Natural killer cell (primary cell): Measurements from ENCODE around the gene ZNF213. TPM values are rescaled to one million over a fixed set of nuclear protein-coding genes. Genes with fewer than 3 reads are reported as not detected.
A peak's percentile ranks its signal among the peaks of the same experiment; 100 is the strongest.

Source experiments
- ATAC-seq, 3 donors: fragments of 150-1000 bp in 2 of 3; fragments of 200-7000 bp in 1 of 3; cut with Tn5 transposase; 1 replicate in 1 of 3; 2 replicates in 2 of 3; pipeline ENCODE4 v1.10.0; 2021; ENCODE audit warnings: mild to moderate bottlenecking in 2 of 3, moderate library complexity in 2 of 3
- DNase-seq, 2 donors: peaks; one replicate each; pipeline versions ENCODE4 v3.0.0 to v3.0.0-alpha.2; 2013 to 2021; ENCODE audit warnings: mixed read lengths in 1 of 2
- H3K27ac ChIP-seq: one replicate; pipeline ENCODE4 v1.5.1; 2013; ENCODE audit warnings: mild to moderate bottlenecking, low read length
- H3K27me3 ChIP-seq: one replicate; pipeline ENCODE4 v1.6.1; 2013; ENCODE audit warnings: low read length; ENCODE audit not compliant: control insufficient read depth, insufficient read depth
- H3K36me3 ChIP-seq: one replicate; pipeline ENCODE4 v1.6.1; 2013; ENCODE audit warnings: low read length; ENCODE audit not compliant: control insufficient read depth, insufficient read depth
- H3K4me1 ChIP-seq: one replicate; pipeline ENCODE4 v1.6.1; 2013; ENCODE audit warnings: low read length; ENCODE audit not compliant: control insufficient read depth, insufficient read depth
- H3K4me3 ChIP-seq: one replicate; pipeline ENCODE4 v1.5.1; 2013; ENCODE audit warnings: low read length
- H3K9me3 ChIP-seq: one replicate; pipeline ENCODE4 v1.6.1; 2013; ENCODE audit warnings: low read length; ENCODE audit not compliant: control insufficient read depth, insufficient read depth
- H3K27ac Mint-ChIP-seq, 2 donors: one replicate each; pipeline ENCODE4 v1.8.0; 2022; ENCODE audit warnings: mild to moderate bottlenecking in 2 of 2, mixed read lengths in 2 of 2, moderate library complexity in 1 of 2
- H3K27me3 Mint-ChIP-seq, 2 donors: one replicate each; pipeline ENCODE4 v1.8.0; 2022; ENCODE audit warnings: low read depth in 2 of 2, mixed read lengths in 2 of 2
- H3K36me3 Mint-ChIP-seq: one replicate; pipeline ENCODE4 v1.8.0; 2022; ENCODE audit warnings: mixed read lengths
- H3K4me1 Mint-ChIP-seq, 2 donors: one replicate each; pipeline ENCODE4 v1.8.0; 2022; ENCODE audit warnings: mixed read lengths in 2 of 2
- H3K4me3 Mint-ChIP-seq: one replicate; pipeline ENCODE4 v1.8.0; 2022; ENCODE audit warnings: mild to moderate bottlenecking, moderate library complexity, mixed read lengths
- H3K9me3 Mint-ChIP-seq, 2 donors: one replicate each; pipeline ENCODE4 v1.8.0; 2022; ENCODE audit warnings: mixed read lengths in 2 of 2
- CTCF ChIP-seq: fragments of 200-600 bp; IDR thresholded peaks from one replicate; pipeline ENCODE4 v1.8.0; 2022; ENCODE audit warnings: antibody characterized with exemption
- WGBS: methylation state at CpG from one replicate; pipeline ENCODE4 v1.1.7; 2013; ENCODE audit warnings: missing lambda C conversion rate; ENCODE audit not compliant: insufficient coverage; 5-methylcytosine and 5-hydroxymethylcytosine counted together
- intact Hi-C: fragments of 100-400 bp; cut with micrococcal nuclease; formaldehyde crosslinking; loops from one replicate; pipeline ENCODE4 v1.14.2; 2022
- total RNA-seq, 4 donors: library from RNA; stranded (reverse); fragments of 120-200 nt in 1 of 4; gene quantifications; one replicate each; pipeline versions ENCODE4 v1.2.3 to v1.2.4, GENCODE V29; 2013 to 2022

ZNF213 gene
- total RNA-seq, 3 donors from 2014 or later (not counting 1 experiment from before 2014, with no cell fraction given) = 4.8 to 6.8 (median 5.1) TPM

DNA sequence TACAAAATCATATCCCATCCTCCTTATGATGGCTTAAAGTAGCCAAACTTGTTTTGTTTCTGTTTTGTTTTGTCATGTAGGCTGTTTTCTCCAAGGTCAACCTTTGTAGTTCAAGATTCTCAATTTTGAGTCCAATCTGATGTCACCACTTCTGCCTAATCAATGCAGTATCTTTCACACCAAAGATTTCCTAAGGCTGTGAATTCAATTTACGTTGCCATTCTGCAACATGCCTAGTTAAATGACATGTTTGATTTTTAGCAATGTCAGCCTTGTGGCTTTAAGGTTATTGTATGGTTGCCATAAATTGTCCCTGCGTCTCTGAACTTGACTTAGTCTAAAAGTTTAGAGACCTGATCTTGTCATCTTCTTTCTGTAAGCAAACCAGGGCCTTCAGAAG, 20.4 kb downstream of the ZNF213 start:
- 88% methylated on average over 2 of the region's 2 CpGs for WGBS
- no peaks in the 10 kb centered on the region for H3K36me3 Mint-ChIP-seq
- no peaks in the 10 kb centered on the region for H3K27me3 ChIP-seq
- peaks cover 51% of the 10 kb centered on the region for H3K4me1 ChIP-seq
- no peak overlapping the region for H3K4me3 Mint-ChIP-seq
- intact Hi-C loops = loop anchor here (5.0 kb wide), 1 partner anchor 33 kb away; no protein-coding TSS in a partner anchor
- no peak for TF ChIP-seq CTCF
- H3K4me1 Mint-ChIP-seq = peaks cover 44 to 51% of the 10 kb centered on the region in 2 donors
- peak overlapping the region; percentile 62 to 68 for H3K27ac Mint-ChIP-seq
- peaks cover 0 to 3% of the 10 kb centered on the region in 2 donors for H3K9me3 Mint-ChIP-seq
- no peak overlapping the region for H3K4me3 ChIP-seq
- H3K27me3 Mint-ChIP-seq = peaks cover 0 to 5% of the 10 kb centered on the region in 2 donors
- H3K27ac ChIP-seq = no peak overlapping the region
- no peak for ATAC-seq
- H3K9me3 ChIP-seq = peaks cover 4% of the 10 kb centered on the region
- peak in 1 of 2 donors; percentile 25 for DNase-seq
- H3K36me3 ChIP-seq = no peaks in the 10 kb centered on the region

GRCh38 chr16:3155972-3156371, 21.1 kb downstream of the ZNF213 start:
- Mint-ChIP-seq H3K4me1 (peaks cover 38 to 45% of the 10 kb centered on the region in 2 donors), H3K4me3 (no peak overlapping the region), H3K9me3 (peaks cover 0 to 3% of the 10 kb centered on the region in 2 donors), H3K27me3 (peaks cover 0 to 5% of the 10 kb centered on the region in 2 donors), H3K36me3 (no peaks in the 10 kb centered on the region), H3K27ac (peak overlapping the region in 1 of 2 donors; percentile 62)
- intact Hi-C loops = loop anchor here (5.0 kb wide), 1 partner anchor 34 kb away; no protein-coding TSS in a partner anchor
- DNase-seq (no peak), ATAC-seq (no peak)
- Histone ChIP-seq H3K36me3 (no peaks in the 10 kb centered on the region), H3K4me1 (peaks cover 47% of the 10 kb centered on the region), H3K27me3 (no peaks in the 10 kb centered on the region), H3K27ac (no peak overlapping the region), H3K9me3 (peaks cover 4% of the 10 kb centered on the region), H3K4me3 (no peak overlapping the region)
- TF ChIP-seq CTCF = no peak
- 97% methylated on average over 3 of the region's 3 CpGs for WGBS

DNA sequence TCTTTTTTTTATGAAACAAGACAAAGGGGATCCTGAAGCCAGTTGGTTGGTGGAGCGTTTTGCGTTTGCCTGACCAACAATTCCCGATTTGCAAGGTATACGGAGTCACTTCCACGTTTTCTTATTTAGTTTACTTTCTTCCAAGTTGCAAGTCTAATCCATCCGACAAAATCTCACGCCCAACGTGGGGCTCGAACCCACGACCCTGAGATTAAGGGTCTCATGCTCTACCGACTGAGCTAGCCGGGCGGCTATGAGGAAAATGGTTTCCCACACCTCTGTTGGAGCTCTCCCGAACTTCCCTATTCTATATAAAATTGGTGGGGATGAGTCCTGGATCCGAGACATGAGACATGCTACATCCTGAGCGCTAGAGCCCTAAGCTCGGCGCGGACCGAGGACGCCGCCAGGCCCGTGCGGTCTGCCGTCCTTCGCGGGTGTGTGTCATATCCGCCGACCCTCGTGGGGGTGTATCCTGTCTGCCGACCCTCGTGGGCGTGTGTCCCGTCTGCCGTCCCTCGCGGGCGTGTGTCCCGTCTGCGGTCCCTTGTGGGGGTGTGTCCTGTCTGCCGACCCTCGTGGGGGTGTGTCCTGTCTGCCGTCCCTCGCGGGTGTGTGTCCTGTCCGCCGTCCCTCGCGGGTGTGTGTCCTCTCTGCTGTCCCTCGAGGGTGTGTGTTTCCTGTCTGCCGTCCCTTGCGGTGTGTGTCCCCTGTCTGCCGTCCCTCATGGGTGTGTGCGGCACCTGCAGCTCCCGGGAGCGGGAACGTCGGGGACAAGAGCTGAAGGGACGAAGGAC, 22.6 kb downstream of the ZNF213 start:
- Histone ChIP-seq H3K9me3 (peaks cover 4% of the 10 kb centered on the region), H3K4me3 (peak overlapping the region; percentile 46), H3K27ac (peak overlapping the region; percentile 77), H3K27me3 (no peaks in the 10 kb centered on the region), H3K4me1 (peaks cover 33% of the 10 kb centered on the region), H3K36me3 (no peaks in the 10 kb centered on the region)
- H3K36me3 Mint-ChIP-seq = no peaks in the 10 kb centered on the region
- H3K27ac Mint-ChIP-seq = peak overlapping the region; percentile 97
- intact Hi-C loops = loop anchor here (1.0 to 5.0 kb wide), 2 partner anchors 7 to 35 kb away; no protein-coding TSS in a partner anchor
- no peak for TF ChIP-seq CTCF
- H3K4me3 Mint-ChIP-seq = peak overlapping the region; percentile 93
- peaks cover 29 to 37% of the 10 kb centered on the region in 2 donors for H3K4me1 Mint-ChIP-seq
- H3K27me3 Mint-ChIP-seq = peaks cover 0 to 4% of the 10 kb centered on the region in 2 donors
- WGBS = 1% methylated on average over 58 of the region's 59 CpGs
- DNase-seq = peak; percentile 73 to 75
- peaks cover 0 to 3% of the 10 kb centered on the region in 2 donors for H3K9me3 Mint-ChIP-seq
- ATAC-seq = peak; percentile 65 to 80 (median 74)
